A549 (cell line): ENCODE measurements around the gene GPR18.

Source experiments
- ELK1 ChIP-seq: fragments of 150-350 bp; IDR thresholded peaks from 2 replicates; pipeline ENCODE4 v1.6.1; 2014; ENCODE audit warnings: low read depth, mild to moderate bottlenecking, low read length
- HEYL ChIP-seq: fragments of 250-450 bp; sonication (Bioruptor Pico); IDR thresholded peaks from 2 replicates; pipeline ENCODE4 v1.8.0; 2021; ENCODE audit warnings: mild to moderate bottlenecking, moderate library complexity
- HMGXB4 ChIP-seq: fragments of 250-450 bp; sonication (Bioruptor Pico); IDR thresholded peaks from 2 replicates; pipeline ENCODE4 v1.5.0; 2021; ENCODE audit warnings: mild to moderate bottlenecking, moderate library complexity, borderline replicate concordance
- MAX ChIP-seq: IDR thresholded peaks from 2 replicates; pipeline ENCODE4 v1.6.1; 2012
- NFE2L2 ChIP-seq: fragments of 150-350 bp; conservative IDR thresholded peaks from 2 replicates; pipeline ENCODE4 v1.6.1; 2014; ENCODE audit warnings: low read length
- NR3C1 ChIP-seq: fragments of >200 bp; sonication (Bioruptor Twin); formaldehyde crosslinking; IDR thresholded peaks from 3 replicates; pipeline ENCODE4 v1.6.1; 2017
- POLR2A ChIP-seq: IDR thresholded peaks from 2 replicates; pipeline ENCODE4 v1.6.1; 2012; ENCODE audit warnings: mild to moderate bottlenecking, low read length
- ZNF302 ChIP-seq: fragments of 250-450 bp; sonication (Bioruptor Pico); IDR thresholded peaks from 2 replicates; pipeline ENCODE4 v1.9.0; 2021; ENCODE audit warnings: inconsistent platforms, mild to moderate bottlenecking, moderate library complexity
- TF ChIP-seq, protein P1 (sequence below): fragments of >200 bp; sonication (Bioruptor Twin); formaldehyde crosslinking; IDR thresholded peaks from 3 replicates; pipeline ENCODE4 v1.5.1; 2016

DNA sequence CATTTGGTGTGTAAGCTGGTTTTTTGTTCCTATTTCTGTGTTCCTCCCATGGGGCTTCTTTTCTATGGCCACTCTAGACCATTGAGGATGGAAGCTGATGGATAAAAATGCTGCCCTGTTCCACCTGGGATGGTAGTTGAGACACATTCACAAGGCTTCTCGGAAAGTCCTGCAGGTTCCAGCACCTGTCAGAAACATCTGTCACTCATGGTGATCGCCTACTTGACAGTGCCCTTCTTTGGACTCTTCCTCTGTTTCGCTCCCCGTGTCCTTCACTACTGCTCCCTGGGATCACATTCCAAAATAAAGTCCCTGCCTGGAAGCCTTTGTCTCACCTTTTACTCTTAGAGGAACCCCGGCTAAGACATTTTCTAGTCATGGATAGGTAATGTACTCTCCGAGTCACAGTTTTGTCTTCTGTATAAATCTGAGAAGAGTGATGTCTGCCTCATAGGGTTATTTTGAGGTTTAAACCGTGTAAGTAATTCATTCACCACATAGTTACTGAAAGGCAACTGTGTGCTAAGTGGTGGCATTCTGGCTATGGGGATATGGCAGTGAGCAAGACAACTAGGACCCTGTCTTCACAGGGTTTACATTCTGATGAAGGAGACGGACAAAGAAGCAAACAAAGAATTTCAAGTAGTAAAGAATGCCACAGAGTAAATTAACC is 36.5 kb downstream of the GPR18 start:
- TF ChIP-seq POLR2A (no peak), ELK1 (no peak), NR3C1 (no peak), NFE2L2 (no peak), HMGXB4 (no peak), ZNF302 (CRISPR knock-in tag) (no peak), MAX (no peak), HEYL (CRISPR knock-in tag) (no peak)
- TF ChIP-seq, protein P1, sequence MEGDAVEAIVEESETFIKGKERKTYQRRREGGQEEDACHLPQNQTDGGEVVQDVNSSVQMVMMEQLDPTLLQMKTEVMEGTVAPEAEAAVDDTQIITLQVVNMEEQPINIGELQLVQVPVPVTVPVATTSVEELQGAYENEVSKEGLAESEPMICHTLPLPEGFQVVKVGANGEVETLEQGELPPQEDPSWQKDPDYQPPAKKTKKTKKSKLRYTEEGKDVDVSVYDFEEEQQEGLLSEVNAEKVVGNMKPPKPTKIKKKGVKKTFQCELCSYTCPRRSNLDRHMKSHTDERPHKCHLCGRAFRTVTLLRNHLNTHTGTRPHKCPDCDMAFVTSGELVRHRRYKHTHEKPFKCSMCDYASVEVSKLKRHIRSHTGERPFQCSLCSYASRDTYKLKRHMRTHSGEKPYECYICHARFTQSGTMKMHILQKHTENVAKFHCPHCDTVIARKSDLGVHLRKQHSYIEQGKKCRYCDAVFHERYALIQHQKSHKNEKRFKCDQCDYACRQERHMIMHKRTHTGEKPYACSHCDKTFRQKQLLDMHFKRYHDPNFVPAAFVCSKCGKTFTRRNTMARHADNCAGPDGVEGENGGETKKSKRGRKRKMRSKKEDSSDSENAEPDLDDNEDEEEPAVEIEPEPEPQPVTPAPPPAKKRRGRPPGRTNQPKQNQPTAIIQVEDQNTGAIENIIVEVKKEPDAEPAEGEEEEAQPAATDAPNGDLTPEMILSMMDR = no peak
